Stimulated activated CD4-positive, alpha-beta T cell treated with anti-CD3 and anti-CD28 coated beads, Interleukin-2, amount 100 ng/mL, for 24 hours (primary cell): ENCODE results near the gene IGF2BP1.
A peak's percentile ranks its signal among the peaks of the same experiment; 100 is the strongest.
"Not testable (repeated sequence)": the region's sequence is repeated elsewhere in the genome, so short reads cannot be mapped to it uniquely, and the experiment has no call there.

Experiments used
- DNase-seq, 2 donors: peaks; one replicate each; pipeline ENCODE4 v3.0.0-alpha.2; 2020

Gene IGF2BP1

GRCh38 chr17:49021095-49021767 lies 24.0 kb downstream of the IGF2BP1 start:
- DNase-seq = no peak

- no peak for DNase-seq
Measured at GRCh38 chr17:49021768-49022103, 24.6 kb downstream of the IGF2BP1 start.

GRCh38 chr17:49022391-49022941 lies 25.3 kb downstream of the IGF2BP1 start:
- no peak for DNase-seq

- DNase-seq = no peak
Measured at GRCh38 chr17:49024523-49024922, 27.3 kb downstream of the IGF2BP1 start.

- DNase-seq = not testable (repeated sequence)
Measured at GRCh38 chr17:49026447-49026846, 29.3 kb downstream of the IGF2BP1 start.

GRCh38 chr17:49028271-49028670 lies 31.1 kb downstream of the IGF2BP1 start:
- DNase-seq = no peak

GRCh38 chr17:49029801-49030200 lies 32.6 kb downstream of the IGF2BP1 start:
- DNase-seq = no peak

GRCh38 chr17:49031965-49032928 lies 35.1 kb downstream of the IGF2BP1 start:
- peak; percentile 27 to 38 for DNase-seq

- DNase-seq = peak; percentile 48 to 50
Measured at GRCh38 chr17:49035470-49036269, 38.5 kb downstream of the IGF2BP1 start.

GRCh38 chr17:49036270-49036626 lies 39.1 kb downstream of the IGF2BP1 start:
- no peak for DNase-seq

GRCh38 chr17:49038138-49038537 lies 41.0 kb downstream of the IGF2BP1 start:
- no peak for DNase-seq

GRCh38 chr17:49038544-49038943 lies 41.4 kb downstream of the IGF2BP1 start:
- DNase-seq = no peak

GRCh38 chr17:49039518-49039917 lies 42.3 kb downstream of the IGF2BP1 start:
- not testable (repeated sequence) for DNase-seq

GRCh38 chr17:49041527-49041926 lies 44.3 kb downstream of the IGF2BP1 start:
- no peak for DNase-seq

GRCh38 chr17:49045376-49045775 lies 48.2 kb downstream of the IGF2BP1 start:
- no peak for DNase-seq

GRCh38 chr17:49046912-49047311 lies 49.7 kb downstream of the IGF2BP1 start:
- DNase-seq = no peak

GRCh38 chr17:49049265-49049664 lies 52.1 kb downstream of the IGF2BP1 start:
- no peak for DNase-seq

- DNase-seq = no peak
Measured at GRCh38 chr17:49050611-49051010, 53.4 kb downstream of the IGF2BP1 start.

GRCh38 chr17:49051269-49051668 lies 54.1 kb downstream of the IGF2BP1 start:
- no peak for DNase-seq

- DNase-seq = no peak
Measured at GRCh38 chr17:49053171-49053829, 56.1 kb downstream of the IGF2BP1 start.

- no peak for DNase-seq
Measured at GRCh38 chr17:49054342-49055092, 57.3 kb downstream of the IGF2BP1 start.
